Lower leg skin (tissue), 3 donors: ENCODE data around the gene THSD7B.

Experiments
- CTCF ChIP-seq, 3 donors: fragments of 450-650 bp; IDR thresholded peaks; one replicate each; pipeline ENCODE4 v1.5.1; 2016; ENCODE audit warnings: antibody characterized with exemption in 3 of 3, mild to moderate bottlenecking in 3 of 3, moderate library complexity in 2 of 3
- POLR2A ChIP-seq, 2 donors: fragments of 450-650 bp; IDR thresholded peaks; one replicate each; pipeline ENCODE4 v1.6.1; 2016 to 2017; ENCODE audit warnings: antibody characterized with exemption in 2 of 2, mild to moderate bottlenecking in 1 of 2, moderate library complexity in 1 of 2

DNA sequence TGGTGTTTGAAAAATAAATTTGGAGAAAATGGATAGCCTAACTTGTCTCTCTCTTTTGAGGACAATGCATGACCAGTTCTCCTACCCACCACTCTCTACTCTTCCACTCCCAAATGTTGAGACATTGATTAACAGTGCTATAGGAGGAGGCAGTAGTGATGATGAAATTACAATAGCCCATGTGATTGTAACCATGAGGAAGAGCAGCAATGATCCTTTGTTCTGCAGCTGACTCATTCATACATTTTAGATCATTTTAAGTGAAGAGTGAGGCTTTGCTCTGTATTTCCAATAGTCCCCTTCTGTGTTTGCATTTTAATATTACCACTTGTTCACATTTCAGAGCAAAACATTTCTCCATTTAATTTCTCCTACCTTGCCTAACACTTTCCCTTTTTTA lies 592.3 kb downstream of the THSD7B start:
- no peak for TF ChIP-seq CTCF (IDR thresholded peaks at IDR 0.05)
- TF ChIP-seq POLR2A (IDR thresholded peaks at IDR 0.05) = no peak
